RWPE1 (cell line): ENCODE data around the gene TIAM2.

Experiments used
- CTCF ChIA-PET: fragments of 350-600 bp; sonication (Branson Sonifier 250); formaldehyde crosslinking; extraction: SDS; loops from one replicate; lab custom pipeline; 2021; lab: Yijun Ruan, JAX
- POLR2A ChIA-PET: fragments of 400-600 bp; formaldehyde crosslinking; extraction: SDS; loops from one replicate; lab custom pipeline; 2020; ENCODE audit warnings: antibody characterized with exemption; ENCODE audit not compliant: low non-redundant PET; lab: Yijun Ruan, JAX
- DNase-seq: peaks from one replicate; pipeline ENCODE4 v3.0.0; 2012; ENCODE audit warnings: low spot score
- H3K27ac ChIP-seq: fragments of 450-650 bp; 2 replicates; pipeline ENCODE4 v1.5.1; 2017
- CTCF ChIP-seq: fragments of 450-650 bp; conservative IDR thresholded peaks from 2 replicates; pipeline ENCODE4 v1.5.1; 2017; ENCODE audit warnings: low read depth, mild to moderate bottlenecking

Gene TIAM2

GRCh38 chr6:155130161-155130853 is 135.2 kb downstream of the TIAM2 start:
- POLR2A ChIA-PET, result no interaction called here
- CTCF ChIA-PET, result interaction anchor here (0.6 kb wide), 1 partner anchor 1622 kb away, joined by 3 read pairs; no protein-coding TSS in a partner anchor
- no peak for DNase-seq

GRCh38 chr6:155132617-155133016 is 137.5 kb downstream of the TIAM2 start:
- no peak for TF ChIP-seq CTCF
- ChIA-PET CTCF (no interaction called here), POLR2A (no interaction called here)
- no peak for DNase-seq
- no peak overlapping the region for H3K27ac ChIP-seq

More at GRCh38 chr6:155130161-155130853, 135.2 kb downstream of the TIAM2 start:
- H3K27ac ChIP-seq, result no peak overlapping the region
- no peak for TF ChIP-seq CTCF

- no peak for TF ChIP-seq CTCF
- H3K27ac ChIP-seq, result no peak overlapping the region
- ChIA-PET CTCF (no interaction called here), POLR2A (no interaction called here)
- no peak for DNase-seq
Measured at GRCh38 chr6:155141002-155141401, 145.9 kb downstream of the TIAM2 start.

GRCh38 chr6:155141512-155141911 is 146.4 kb downstream of the TIAM2 start:
- TF ChIP-seq CTCF, result no peak
- H3K27ac ChIP-seq, result no peak overlapping the region
- no peak for DNase-seq
- POLR2A ChIA-PET, result no interaction called here
- CTCF ChIA-PET, result no interaction called here

GRCh38 chr6:155142168-155143028 is 147.3 kb downstream of the TIAM2 start:
- no peak overlapping the region for H3K27ac ChIP-seq
- TF ChIP-seq CTCF, result no peak
- CTCF ChIA-PET, result interaction anchor here (0.6 kb wide), 1 partner anchor 622 kb away, joined by 3 read pairs; no protein-coding TSS in a partner anchor
- no peak for DNase-seq
- POLR2A ChIA-PET, result no interaction called here

GRCh38 chr6:155143029-155143577 is 148.0 kb downstream of the TIAM2 start:
- no peak for TF ChIP-seq CTCF
- ChIA-PET POLR2A (no interaction called here), CTCF (no interaction called here)
- no peak overlapping the region for H3K27ac ChIP-seq
- no peak for DNase-seq
